NCI-H1105 (cell line): ENCODE measurements around the gene SLC35E2B.

ENCODE experiments used
- DNase-seq: peaks from one replicate; lab custom pipeline; 2025; lab: John Stamatoyannopoulos, UW

Gene SLC35E2B

DNA sequence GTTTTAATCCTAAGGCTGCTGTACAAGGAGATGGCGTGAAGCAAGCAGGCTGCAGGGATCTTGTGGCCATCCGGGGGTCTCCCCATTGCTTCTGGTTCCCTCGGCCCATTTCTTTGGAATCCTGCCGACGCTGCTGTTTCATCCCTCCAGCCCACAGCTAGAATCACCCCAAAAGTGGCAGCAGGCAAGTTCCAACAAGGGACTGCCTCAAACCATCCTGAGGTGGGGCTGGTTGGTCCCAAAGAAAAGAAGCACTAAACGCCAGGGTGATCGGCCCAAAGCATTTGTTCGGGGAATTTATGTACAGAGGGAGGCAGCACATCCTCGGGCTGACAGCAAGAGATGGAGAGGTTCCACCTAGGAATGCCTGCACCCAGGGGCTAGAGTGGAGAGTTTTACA is 81.8 kb downstream of the SLC35E2B start:
- no peak for DNase-seq

DNA sequence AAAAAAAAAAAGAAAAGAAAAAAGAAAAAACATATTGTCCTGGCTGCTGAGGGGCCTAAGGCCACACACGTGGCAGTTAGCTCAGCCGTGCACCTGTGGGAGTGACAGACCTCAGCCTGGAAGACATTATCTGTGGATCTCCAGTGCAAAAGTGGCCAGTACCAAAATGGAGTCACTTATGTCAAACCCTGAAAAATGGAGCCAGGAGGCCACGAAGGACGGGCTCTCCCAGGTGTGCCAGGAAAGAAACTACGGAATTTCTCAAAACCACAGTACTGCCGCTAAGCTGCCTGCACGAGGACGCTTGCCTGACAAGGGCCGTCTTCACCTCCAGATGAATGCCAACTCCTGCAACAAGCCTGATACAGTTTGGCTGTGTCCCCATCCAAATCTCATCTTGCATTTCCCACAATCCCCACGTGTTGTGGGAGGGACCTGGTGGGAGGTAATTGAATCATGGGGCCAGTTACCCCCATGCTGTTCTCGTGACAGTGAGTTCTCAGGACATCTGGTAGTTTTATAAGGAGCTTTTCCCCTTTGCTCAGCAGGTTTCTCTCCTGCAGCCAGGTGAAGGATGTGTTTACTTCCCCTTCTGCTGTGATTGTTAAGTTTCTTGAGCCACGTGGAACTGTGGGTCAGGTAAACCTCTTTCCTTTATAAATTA is 82.6 kb downstream of the SLC35E2B start:
- no peak for DNase-seq
